HG03378 (cell line): Measurements from ENCODE around the gene AP3S1.
"Not testable (repeated sequence)": the region's sequence is repeated elsewhere in the genome, so short reads cannot be mapped to it uniquely, and the experiment has no call there.

Experiments used
- ATAC-seq: cut with Tn5 transposase; IDR thresholded peaks from one replicate; pipeline ENCODE4 v1.9.1; 2021; ENCODE audit warnings: mild to moderate bottlenecking, moderate library complexity; ENCODE audit not compliant: unreplicated experiment

The AP3S1 gene

DNA sequence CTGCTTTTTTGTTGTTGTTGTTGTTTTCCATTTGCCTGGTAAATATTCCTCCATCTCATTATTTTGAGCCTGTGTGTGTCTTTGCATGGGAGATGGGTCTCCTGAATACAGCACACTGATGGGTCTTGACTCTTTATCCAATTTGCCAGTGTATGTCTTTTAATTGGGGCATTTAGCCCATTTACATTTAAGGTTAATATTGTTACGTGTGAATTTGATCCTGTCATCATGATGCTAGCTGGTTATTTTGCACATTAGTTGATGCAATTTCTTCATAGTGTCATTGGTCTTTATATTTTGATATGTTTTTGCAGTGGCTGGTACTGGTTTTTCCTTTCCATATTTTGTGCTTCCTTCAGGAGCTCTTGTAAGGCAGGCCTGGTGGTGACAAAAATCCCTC is 16.8 kb upstream of the AP3S1 start:
- ATAC-seq: not testable (repeated sequence)

DNA sequence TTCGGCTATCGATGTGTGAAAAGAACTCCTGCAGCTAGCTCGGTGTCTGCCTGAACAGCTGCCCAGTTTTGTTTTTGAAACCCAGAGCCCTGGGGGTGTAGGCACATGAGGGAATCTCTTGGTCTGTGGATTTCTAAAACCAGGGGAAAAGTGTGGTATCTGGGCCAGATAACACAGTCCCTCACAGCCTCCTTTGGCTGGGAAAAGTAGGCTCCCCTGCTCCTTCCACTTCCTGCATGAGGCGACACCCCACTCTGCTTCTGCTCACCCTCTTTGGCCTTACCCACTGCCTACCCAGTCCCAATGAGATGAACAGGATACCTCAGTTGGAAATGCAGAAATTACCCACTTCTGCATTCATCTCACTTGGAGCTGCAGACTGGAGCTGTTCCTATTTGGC is 15.8 kb upstream of the AP3S1 start:
- ATAC-seq: no peak

DNA sequence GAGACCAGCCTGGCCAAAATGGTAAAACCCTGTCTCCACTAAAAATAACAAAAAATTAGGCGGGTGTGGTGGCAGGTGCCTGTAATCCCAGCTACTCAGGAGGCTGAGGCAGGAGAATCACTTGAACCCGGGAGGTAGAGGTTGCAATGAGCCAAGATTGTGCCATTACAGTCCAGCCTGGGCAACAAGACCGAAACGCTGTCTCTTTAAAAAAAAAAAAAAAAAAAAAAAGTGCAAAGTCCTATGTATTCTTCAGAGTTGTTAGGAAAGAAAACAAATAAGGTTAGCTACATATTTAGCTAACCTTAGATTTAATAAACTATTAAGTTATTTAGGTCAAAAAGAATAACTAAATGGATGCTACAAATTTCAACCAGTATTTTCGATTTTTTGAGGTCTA is 11.8 kb upstream of the AP3S1 start:
- no peak for ATAC-seq

DNA sequence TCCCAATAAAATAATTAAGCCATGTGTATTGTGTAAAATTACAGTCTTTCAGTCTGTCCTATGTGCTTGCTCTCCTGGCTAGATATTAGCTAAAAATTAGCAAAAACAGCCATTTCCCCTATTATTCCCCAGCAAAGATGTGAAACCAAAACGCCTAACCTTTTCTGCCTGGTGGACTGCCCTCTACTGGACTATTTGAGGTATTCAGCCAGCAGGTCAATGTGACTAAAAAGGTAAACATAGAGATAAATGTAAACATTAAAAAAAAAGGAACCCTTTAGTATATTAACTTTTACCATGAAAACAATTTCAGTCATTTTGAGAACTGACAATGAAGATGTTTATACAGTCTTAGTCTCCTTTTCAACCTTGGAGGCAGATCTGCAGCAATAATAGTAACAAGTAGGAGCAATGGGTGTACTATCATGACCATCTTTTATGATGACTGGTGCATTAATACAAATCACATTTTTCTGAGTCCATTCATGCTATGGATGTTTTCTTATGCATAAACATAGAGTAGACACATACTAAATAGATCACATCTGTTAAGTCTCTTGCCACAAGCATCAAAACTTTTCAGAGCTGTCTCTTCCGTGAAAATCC is 10.5 kb upstream of the AP3S1 start:
- peak; percentile 84 for ATAC-seq

GRCh38 chr5:115835481-115835880 is 6.3 kb upstream of the AP3S1 start:
- ATAC-seq: no peak

- ATAC-seq: no peak
Observed at GRCh38 chr5:115838885-115839518, 2.7 kb upstream of the AP3S1 start.

GRCh38 chr5:115840873-115841272 is 862 bp upstream of the AP3S1 start:
- ATAC-seq: no peak

DNA sequence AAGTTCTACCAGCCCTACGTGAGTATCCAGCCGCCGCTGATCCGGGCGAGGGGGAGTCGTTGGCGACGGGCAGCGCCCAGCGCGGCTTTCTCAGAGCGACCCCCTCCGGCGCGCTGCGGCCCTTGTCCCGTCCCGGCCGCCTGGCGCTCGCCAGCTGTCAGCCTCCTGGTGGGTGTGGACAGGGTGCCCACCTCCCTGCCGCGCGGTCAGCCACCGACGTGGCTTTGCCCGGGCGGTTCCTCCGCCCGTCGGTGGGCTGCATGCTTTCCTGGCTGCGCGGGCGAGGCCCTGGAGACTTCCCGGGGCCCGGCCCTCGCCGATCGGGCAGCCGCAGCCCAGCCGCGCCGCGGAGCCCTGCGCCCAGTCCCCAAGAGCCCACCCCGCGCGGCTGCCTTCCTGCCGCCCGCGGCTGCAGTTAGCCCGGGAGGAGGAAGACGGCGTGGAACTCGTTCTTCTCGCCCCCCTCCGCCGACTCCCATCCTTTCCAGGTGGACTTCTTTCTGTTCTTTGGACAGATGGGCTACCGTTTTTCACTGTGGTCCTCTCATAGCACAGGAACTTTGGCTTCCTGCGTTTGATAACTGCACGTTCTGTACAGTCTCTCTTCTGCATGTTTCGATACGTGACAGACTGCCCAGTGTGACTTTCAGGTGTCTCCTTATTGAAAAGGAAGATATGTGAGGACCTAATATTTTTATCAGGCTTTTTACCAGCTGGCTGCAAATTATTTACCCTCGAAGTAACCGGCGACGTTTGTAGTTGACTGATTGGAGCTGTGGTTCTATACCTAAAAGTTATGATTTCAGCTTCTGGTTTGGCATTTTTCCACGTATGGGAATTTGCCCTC is 577 bp downstream of the AP3S1 start:
- peak; percentile 34 for ATAC-seq

DNA sequence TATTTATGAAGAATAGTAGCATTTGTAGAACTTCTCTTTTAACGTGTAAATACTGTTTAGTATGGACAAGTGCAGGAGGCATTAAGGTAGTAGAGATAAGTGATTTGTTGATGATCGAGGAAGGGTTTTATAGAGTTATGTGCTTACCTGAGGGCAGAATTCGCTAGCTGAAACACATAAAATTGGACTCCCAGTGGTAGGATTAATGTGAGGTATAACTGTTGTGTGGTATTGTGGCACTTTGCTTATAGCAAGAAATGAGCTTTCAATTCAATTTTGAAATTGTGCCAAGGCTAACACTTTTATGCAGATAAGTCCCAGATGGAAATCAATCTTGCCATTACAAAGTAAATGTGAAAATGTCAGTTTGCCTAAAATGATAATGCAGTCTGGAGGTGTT is 1.2 kb downstream of the AP3S1 start:
- ATAC-seq: no peak

DNA sequence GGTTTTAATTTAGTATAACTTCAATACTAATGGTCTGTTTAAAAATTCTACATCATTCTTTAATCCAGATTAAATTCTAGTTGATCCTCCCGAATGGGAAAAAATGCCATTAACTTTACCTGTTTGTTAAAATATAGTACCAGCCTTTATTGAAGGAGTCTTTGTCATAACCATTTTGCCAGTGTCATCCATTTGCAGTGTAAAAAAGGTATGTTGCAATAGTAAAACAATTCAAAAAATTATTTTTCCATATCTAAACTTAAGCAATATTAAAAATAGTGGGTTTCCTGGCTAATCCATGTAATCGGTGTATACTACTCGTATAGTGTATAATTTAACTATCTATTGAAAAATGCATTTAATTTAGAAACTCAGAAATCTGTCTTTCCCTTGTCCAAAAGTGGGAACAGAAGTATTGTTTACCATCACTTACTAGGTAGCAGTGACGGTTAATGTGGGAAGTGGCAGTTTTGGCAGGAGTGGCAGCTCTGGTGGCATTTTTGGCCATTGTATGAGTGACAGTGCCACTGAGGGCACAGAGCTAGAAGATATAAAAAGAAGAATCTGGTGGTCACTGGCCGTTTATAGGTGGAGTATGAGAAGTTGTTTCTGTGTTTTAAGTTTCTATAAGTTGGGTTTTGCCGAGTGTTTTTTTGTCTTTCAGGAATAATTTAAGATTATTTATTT is 1.9 kb downstream of the AP3S1 start:
- ATAC-seq: no peak

DNA sequence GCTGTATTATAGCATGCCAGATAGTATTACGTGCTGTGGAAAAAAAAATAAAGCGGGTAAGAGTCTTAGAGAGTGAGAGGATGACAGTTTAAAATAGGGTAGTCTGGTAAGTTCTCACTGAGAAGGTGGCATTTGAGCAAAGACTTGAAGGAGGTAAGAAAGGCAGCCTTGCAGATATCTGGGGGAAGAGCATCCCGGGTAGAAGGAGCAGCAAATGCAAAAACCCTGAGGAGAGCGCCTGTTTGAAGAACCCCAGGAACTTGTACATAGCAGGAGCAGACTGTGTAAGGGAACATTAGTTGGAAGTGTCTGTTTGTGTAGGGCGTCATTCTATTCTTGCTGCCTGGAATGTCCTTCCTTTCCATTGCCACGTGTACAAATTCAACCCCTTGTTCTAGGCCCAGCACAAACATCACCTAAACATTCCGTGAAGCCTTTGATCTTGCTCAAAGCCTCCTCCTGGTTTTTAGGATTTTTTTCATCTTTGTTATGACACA is 2.6 kb downstream of the AP3S1 start:
- ATAC-seq: no peak

GRCh38 chr5:115847290-115847689 is 5.6 kb downstream of the AP3S1 start:
- ATAC-seq: no peak

DNA sequence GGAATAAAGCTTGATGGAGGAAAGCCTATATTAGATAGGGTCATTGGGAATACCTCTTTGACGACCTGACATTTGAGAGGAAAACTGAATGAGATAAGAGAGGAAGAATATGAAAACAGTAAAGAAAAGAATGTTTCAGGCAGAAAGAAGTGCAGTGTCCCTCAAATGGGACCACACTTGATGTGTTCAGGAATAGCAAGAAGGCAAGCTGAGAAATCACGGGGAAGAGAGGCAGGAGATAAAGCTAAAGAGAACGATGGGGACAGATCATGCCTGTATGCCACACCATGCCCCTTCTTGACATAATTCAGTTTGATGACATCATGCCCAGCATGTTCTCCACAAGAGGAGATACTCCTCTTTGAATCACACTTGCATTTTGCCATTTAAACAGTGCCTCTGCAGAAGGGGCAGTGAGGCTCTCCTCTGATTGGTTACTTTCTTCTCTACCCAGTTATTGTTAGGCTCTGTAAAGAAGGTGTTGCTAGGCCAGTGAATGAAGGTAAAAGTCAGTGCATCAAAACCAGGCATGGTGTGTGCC is 7.6 kb downstream of the AP3S1 start:
- no peak for ATAC-seq

DNA sequence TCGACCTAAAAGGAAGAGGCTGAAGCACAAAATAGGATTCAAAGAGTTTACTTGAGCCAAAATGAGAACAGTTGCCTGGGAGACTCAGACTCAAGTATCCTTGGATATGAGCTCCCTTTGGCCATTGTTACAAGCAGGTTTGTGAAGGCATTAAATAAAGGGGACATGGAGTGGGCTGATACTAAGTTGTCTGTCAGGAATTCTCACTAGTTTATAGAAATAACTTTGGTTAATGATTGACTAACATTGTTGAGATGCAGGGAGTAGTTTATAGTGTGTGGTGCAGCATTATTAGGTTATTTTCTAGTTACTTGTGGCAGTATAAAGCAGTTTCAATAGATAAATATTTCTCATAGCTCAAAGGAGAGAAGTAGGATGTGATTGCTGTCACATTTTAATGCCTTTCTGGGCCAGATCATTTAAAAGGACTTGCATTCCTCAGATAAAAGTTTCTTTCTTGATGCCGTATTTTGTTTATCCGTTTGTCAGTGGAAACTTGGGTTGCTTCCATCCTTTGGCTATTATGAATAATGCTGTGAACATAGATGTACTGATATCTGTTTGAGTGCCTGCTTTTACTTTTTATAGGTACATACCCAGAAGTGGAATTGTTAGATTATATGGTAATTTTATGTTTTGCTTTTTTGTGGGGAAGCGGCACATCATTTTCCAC is 9.1 kb downstream of the AP3S1 start:
- ATAC-seq: no peak

GRCh38 chr5:115854139-115854538 is 12.4 kb downstream of the AP3S1 start:
- ATAC-seq: no peak

GRCh38 chr5:115855959-115856358 is 14.2 kb downstream of the AP3S1 start:
- no peak for ATAC-seq

DNA sequence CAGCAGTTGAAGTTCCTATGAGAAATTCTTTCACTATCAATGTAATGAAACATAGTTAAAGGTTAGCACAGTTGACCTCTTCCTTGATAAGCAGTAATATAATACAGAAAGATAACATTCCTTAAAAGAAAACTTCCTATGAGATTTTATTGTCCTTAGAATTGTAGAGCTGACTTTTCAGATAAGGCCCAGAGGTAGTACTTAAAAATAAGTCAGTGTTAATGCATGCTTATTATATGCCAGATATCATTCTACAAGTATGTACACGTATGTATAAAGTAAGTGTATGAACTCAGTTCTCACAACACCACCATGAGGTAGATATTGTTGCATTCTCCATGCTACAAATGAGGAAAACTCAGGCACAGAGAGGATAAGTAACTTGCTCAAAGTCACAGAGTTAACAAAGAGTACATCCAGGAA is 15.3 kb downstream of the AP3S1 start:
- ATAC-seq: no peak

DNA sequence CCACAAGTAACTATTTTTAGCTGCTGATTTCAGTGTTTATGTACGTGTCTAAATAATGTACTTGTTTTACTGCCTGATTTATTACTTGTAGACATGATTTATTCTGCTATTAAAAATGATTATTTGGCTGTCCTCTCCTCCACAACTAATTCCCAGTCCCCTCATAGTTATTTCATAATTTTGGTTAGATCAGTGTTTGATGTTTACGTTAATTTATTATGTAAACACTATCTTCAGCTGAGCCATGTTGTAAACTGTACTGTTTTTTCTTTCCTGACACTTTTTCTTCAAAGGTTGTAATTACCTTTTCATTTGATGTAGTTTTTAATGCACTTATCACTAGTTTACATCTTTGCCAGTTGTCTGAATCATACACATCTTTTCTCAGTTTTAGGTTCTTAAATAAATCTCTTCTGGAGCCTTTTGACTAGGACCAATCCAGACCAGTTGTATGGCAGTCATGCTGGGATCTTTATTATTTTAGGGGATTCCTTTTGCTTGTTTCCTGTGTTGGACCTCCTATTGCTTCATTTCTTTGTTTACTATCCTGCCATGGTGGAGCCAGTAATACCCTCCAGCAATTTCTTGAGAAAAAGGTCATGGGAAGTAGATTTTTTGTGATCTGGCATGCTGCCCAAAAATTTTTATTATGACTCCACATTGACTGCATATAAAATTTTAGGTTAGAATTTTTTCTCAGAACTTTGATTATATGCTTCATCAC is 16.1 kb downstream of the AP3S1 start:
- ATAC-seq: no peak

DNA sequence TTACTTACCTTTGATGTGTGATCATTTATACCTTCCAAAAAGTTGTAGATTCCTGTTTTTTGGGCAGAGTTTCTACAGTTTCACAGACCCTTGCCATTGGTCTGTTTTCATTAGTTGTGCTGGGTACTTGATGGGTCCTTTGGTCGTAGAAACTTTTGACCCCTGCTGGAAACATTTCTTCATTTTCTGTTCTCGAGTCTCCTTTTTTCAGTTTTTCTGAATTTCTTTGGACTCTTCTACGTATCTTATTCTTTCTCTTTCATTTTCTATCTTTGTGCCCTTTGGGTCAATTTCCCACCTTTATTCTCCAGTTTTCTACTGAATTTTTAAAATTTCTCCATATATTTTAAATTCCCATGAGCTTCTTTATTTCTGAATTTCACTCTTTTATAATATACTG is 16.7 kb downstream of the AP3S1 start:
- no peak for ATAC-seq

- no peak for ATAC-seq
Observed at GRCh38 chr5:115859378-115859777, 17.6 kb downstream of the AP3S1 start.
